H1 (cell line): Measurements from ENCODE around the gene RNASEL. TPM values are rescaled to one million over a fixed set of nuclear protein-coding genes. Genes with fewer than 3 reads are reported as not detected.

ENCODE experiments used
- CTCF ChIA-PET: fragments of 300-600 bp; sonication (Branson Sonifier 250); formaldehyde crosslinking; loops from one replicate; lab custom pipeline; 2021; ENCODE audit not compliant: partially characterized antibody; lab: Charles Lee
- POLR2A ChIA-PET: fragments of 300-600 bp; sonication (Branson Sonifier 250); formaldehyde crosslinking; loops from one replicate; lab custom pipeline; 2021; ENCODE audit warnings: inconsistent platforms; ENCODE audit not compliant: partially characterized antibody; lab: Charles Lee
- DNase-seq, 2 experiments: peaks; one replicate each; pipeline versions ENCODE4 v3.0.0 to v3.0.0-alpha.2; 2010 to 2022; ENCODE audit warnings: low spot score in 2 of 2, low read depth in 1 of 2, mixed read lengths in 1 of 2
- FAIRE-seq: peaks from 2 replicates; lab custom pipeline; 2011; peaks lifted over from hg19 to GRCh38; lab: Jason Lieb, UNC
- H2AFZ ChIP-seq: 2 replicates; pipeline ENCODE4 v1.8.1; 2012; ENCODE audit warnings: low read length, inconsistent platforms
- H2AK5ac ChIP-seq: 2 replicates; pipeline ENCODE4 v1.6.1; 2013; ENCODE audit warnings: low read depth, low read length
- H2BK120ac ChIP-seq: replicated peaks from 2 replicates; pipeline ENCODE3; 2013; ENCODE audit warnings: low read depth, low read length, inconsistent platforms
- H2BK12ac ChIP-seq: 2 replicates; pipeline ENCODE4 v1.6.1; 2013; ENCODE audit warnings: low read depth, low read length
- H2BK15ac ChIP-seq: 2 replicates; pipeline ENCODE4 v1.6.1; 2013; ENCODE audit warnings: low read length
- H2BK20ac ChIP-seq: 2 replicates; pipeline ENCODE4 v1.6.1; 2013; ENCODE audit warnings: low read length
- H2BK5ac ChIP-seq: 2 replicates; pipeline ENCODE4 v1.6.1; 2013; ENCODE audit warnings: low read depth, low read length
- H3K14ac ChIP-seq: 2 replicates; pipeline ENCODE4 v1.6.1; 2013; ENCODE audit warnings: inconsistent platforms; ENCODE audit not compliant: insufficient read length
- H3K18ac ChIP-seq: 2 replicates; pipeline ENCODE4 v1.6.1; 2013; ENCODE audit warnings: low read length; ENCODE audit errors: extremely low read depth
- H3K23ac ChIP-seq: 2 replicates; pipeline ENCODE4 v1.6.1; 2013; ENCODE audit warnings: inconsistent platforms; ENCODE audit not compliant: insufficient read length
- H3K23me2 ChIP-seq: 2 replicates; pipeline ENCODE4 v1.6.1; 2013; ENCODE audit warnings: low read depth, low read length
- H3K27ac ChIP-seq: 2 replicates; pipeline ENCODE4 v1.6.1; 2011; ENCODE audit warnings: low read depth, low read length, inconsistent platforms
- H3K27me3 ChIP-seq, 4 experiments: replicated peaks in 1 of 4; 1 replicate in 1 of 4; 2 replicates in 3 of 4; pipeline versions ENCODE4 v1.6.1 to v1.8.1; 2011 to 2013; ENCODE audit warnings: low read length in 3 of 4, mild to moderate bottlenecking in 3 of 4, inconsistent platforms in 2 of 4, mixed read lengths in 2 of 4, moderate library complexity in 1 of 4; ENCODE audit not compliant: control insufficient read depth in 3 of 4, insufficient read depth in 3 of 4; ENCODE audit errors: extremely low read depth in 1 of 4
- H3K36me3 ChIP-seq, 4 experiments: 2 replicates each; pipeline versions ENCODE4 v1.6.1 to v1.8.1; 2011 to 2013; ENCODE audit warnings: mild to moderate bottlenecking in 4 of 4, low read length in 3 of 4, moderate library complexity in 2 of 4, control low read depth in 1 of 4, inconsistent platforms in 1 of 4; ENCODE audit not compliant: insufficient read depth in 4 of 4, control insufficient read depth in 2 of 4
- H3K4ac ChIP-seq: replicated peaks from 2 replicates; pipeline ENCODE3; 2013; ENCODE audit warnings: low read length, low read depth, mixed read lengths, inconsistent platforms; ENCODE audit not compliant: insufficient read length
- H3K4me1 ChIP-seq, 4 experiments: replicated peaks in 1 of 4; 1 replicate in 1 of 4; 2 replicates in 3 of 4; pipeline versions ENCODE4 v1.6.1 to v1.8.1; 2011 to 2013; ENCODE audit warnings: low read length in 3 of 4, inconsistent platforms in 2 of 4, mixed read lengths in 1 of 4; ENCODE audit not compliant: insufficient read depth in 4 of 4, control insufficient read depth in 3 of 4
- H3K4me2 ChIP-seq, 2 experiments: 2 replicates each; pipeline versions ENCODE4 v1.6.1 to v1.8.1; 2011 to 2013; ENCODE audit warnings: low read depth in 2 of 2, low read length in 2 of 2, control low read depth in 1 of 2, inconsistent platforms in 1 of 2, mild to moderate bottlenecking in 1 of 2; ENCODE audit not compliant: insufficient read depth in 1 of 2
- H3K4me3 ChIP-seq, 4 experiments: fragments of 200-600, 300-600 bp in 1 of 4; sonication (generic), shearing (Covaris generic), sonication (Bioruptor Twin) in 1 of 4; 2 replicates each; pipeline versions ENCODE4 v1.5.1 to v1.8.1; 2011 to 2016; ENCODE audit warnings: low read length in 4 of 4, low read depth in 3 of 4, control low read depth in 2 of 4, inconsistent platforms in 2 of 4, mild to moderate bottlenecking in 2 of 4, mixed read lengths in 1 of 4, moderate library complexity in 1 of 4; ENCODE audit not compliant: insufficient read depth in 2 of 4; ENCODE audit errors: extremely low read depth in 1 of 4
- H3K56ac ChIP-seq: replicated peaks from 2 replicates; pipeline ENCODE3; 2013; ENCODE audit warnings: low read depth, mild to moderate bottlenecking, mixed read lengths, low read length, inconsistent platforms; ENCODE audit not compliant: insufficient read length
- H3K79me1 ChIP-seq: 2 replicates; pipeline ENCODE4 v1.6.1; 2013; ENCODE audit warnings: low read depth, low read length, control low read depth
- H3K79me2 ChIP-seq, 2 experiments: 2 replicates each; pipeline versions ENCODE4 v1.6.1 to v1.8.1; 2012 to 2013; ENCODE audit warnings: low read length in 2 of 2, mild to moderate bottlenecking in 2 of 2, inconsistent platforms in 1 of 2; ENCODE audit not compliant: insufficient read depth in 2 of 2, control insufficient read depth in 1 of 2
- H3K9ac ChIP-seq, 4 experiments: replicated peaks in 1 of 4; 1 replicate in 1 of 4; 2 replicates in 3 of 4; pipeline versions ENCODE4 v1.6.1 to v1.8.1; 2011 to 2013; ENCODE audit warnings: low read depth in 3 of 4, low read length in 3 of 4, control low read depth in 2 of 4, mild to moderate bottlenecking in 2 of 4, moderate library complexity in 2 of 4, inconsistent platforms in 1 of 4; ENCODE audit errors: extremely low read depth in 1 of 4
- H3K9me3 ChIP-seq, 2 experiments: 2 replicates each; pipeline versions ENCODE4 v1.6.1 to v1.8.1; 2012 to 2013; ENCODE audit warnings: mild to moderate bottlenecking in 2 of 2, moderate library complexity in 2 of 2, control low read depth in 1 of 2, inconsistent platforms in 1 of 2, low read depth in 1 of 2, low read length in 1 of 2, mixed read lengths in 1 of 2; ENCODE audit not compliant: insufficient read depth in 2 of 2
- H4K20me1 ChIP-seq, 2 experiments: replicated peaks in 1 of 2; 2 replicates each; pipeline versions ENCODE3 to v1.8.1; 2011 to 2013; ENCODE audit warnings: inconsistent platforms in 2 of 2, low read length in 2 of 2, mild to moderate bottlenecking in 1 of 2; ENCODE audit not compliant: insufficient read depth in 2 of 2, control insufficient read depth in 1 of 2
- H4K5ac ChIP-seq: 2 replicates; pipeline ENCODE4 v1.6.1; 2013; ENCODE audit warnings: low read length, low read depth, mixed read lengths, inconsistent platforms; ENCODE audit not compliant: insufficient read length
- H4K8ac ChIP-seq: 2 replicates; pipeline ENCODE4 v1.8.0; 2013; ENCODE audit warnings: mild to moderate bottlenecking, moderate library complexity, low read length, inconsistent platforms; ENCODE audit not compliant: insufficient read depth; ENCODE audit errors: extremely low read depth
- H4K91ac ChIP-seq: replicated peaks from 2 replicates; pipeline ENCODE3; 2013; ENCODE audit warnings: low read length, mixed read lengths, inconsistent platforms; ENCODE audit not compliant: insufficient read length
- EZH2 ChIP-seq: fragments of 200-600 bp; sonication (generic); IDR thresholded peaks from 2 replicates; pipeline ENCODE4 v1.7.1; 2012; ENCODE audit warnings: low read depth, mild to moderate bottlenecking, moderate library complexity, low read length, inconsistent platforms; ENCODE audit not compliant: severe bottlenecking
- WGBS, 2 experiments: shearing (Covaris generic) in 1 of 2; methylation state at CpG; one replicate each; pipeline versions ENCODE4 v1.1.6 to v1.1.7; 2013 to 2015; ENCODE audit warnings: low lambda C conversion rate in 2 of 2, mixed read lengths in 2 of 2, inconsistent platforms in 1 of 2, low coverage in 1 of 2, missing lambda C conversion rate in 1 of 2; ENCODE audit not compliant: insufficient replicate concordance in 2 of 2, insufficient coverage in 1 of 2, insufficient read length in 1 of 2; ENCODE audit errors: extremely low coverage in 1 of 2, missing lambda C conversion rate in 1 of 2; 5-methylcytosine and 5-hydroxymethylcytosine counted together
- polyA plus RNA-seq, 7 experiments: library from polyadenylated mRNA; depleted of rRNA in 3 of 7; stranded (reverse) in 5 of 7; unstranded in 2 of 7; fragments of >200 nt in 5 of 7; fragments of 200-250 nt in 2 of 7; gene quantifications; 1 replicate in 5 of 7; 2 replicates in 1 of 7; 4 replicates in 1 of 7; pipeline versions ENCODE4 v1.2.1 to v1.2.3, GENCODE V29; 2011 to 2013; ENCODE audit warnings: missing spikeins in 2 of 7, mixed read lengths in 2 of 7
- total RNA-seq: library from RNA; stranded (reverse); fragmentation: NEBNext Ultra II Directional; extraction: Animal tissue kit (Norgen Biotek cat#: 25700); gene quantifications from 2 replicates; pipeline ENCODE4 v1.2.1, GENCODE V29; 2021

The RNASEL gene
- total and polyA plus RNA-seq, 2 of the 8 experiments (the other 6 are each of a cell fraction or from before 2014, with no cell fraction given) = 0.39 to 0.78 TPM

DNA sequence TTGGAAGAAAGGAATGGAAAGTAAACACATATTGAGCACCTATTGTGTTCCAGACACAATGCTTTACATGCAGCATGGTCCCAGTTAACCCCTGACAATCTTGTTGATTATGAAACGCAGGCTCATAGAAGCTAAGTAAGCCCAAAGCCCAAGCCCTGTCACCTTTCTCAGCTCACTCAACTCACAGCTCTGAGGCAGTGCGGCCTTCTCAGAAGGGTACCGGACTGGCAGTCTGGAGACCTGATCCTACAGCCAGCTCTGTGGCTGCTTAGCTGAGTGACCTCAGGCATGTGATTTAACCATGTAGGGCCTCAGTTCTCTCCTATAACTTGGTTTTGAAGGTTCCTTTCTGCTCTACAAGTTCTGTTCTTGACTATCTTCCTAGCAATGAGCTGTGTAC lies 464 bp upstream of the RNASEL start:
- ChIA-PET POLR2A (interaction anchor here (0.9 to 1.7 kb wide), 2 partner anchors 15 to 179 kb away, joined by 3 to 4 read pairs; partner anchors contain the start of gene RGS16), CTCF (interaction anchor here (0.7 to 37.1 kb wide), 9 partner anchors 10 to 507 kb away, joined by 3 to 1131 read pairs (median 3); partner anchors contain the start of gene NPL)
- Histone ChIP-seq H3K4ac (no peak overlapping the region), H2AK5ac (no peak overlapping the region), H3K79me2 (no peaks in the 10 kb centered on the region), H4K5ac (no peak overlapping the region), H2BK5ac (no peak overlapping the region), H3K4me3 (0 out of 8 replicates have a peak overlapping the region, but pooled peaks of 1 of the 4 experiments have one; percentile 55), H3K23ac (no peak overlapping the region), H3K14ac (no peak overlapping the region), H3K4me1 (peaks cover 0 to 12% (median 2%) of the 10 kb centered on the region in 4 experiments; a peak in 4 of 7 replicates), H3K36me3 (no peaks in the 10 kb centered on the region), H3K9me3 (no peaks in the 10 kb centered on the region), H3K27ac (no peak overlapping the region), H3K23me2 (no peaks in the 10 kb centered on the region), H4K91ac (no peak overlapping the region), H2BK120ac (no peak overlapping the region), H4K8ac (no peak overlapping the region), H3K79me1 (no peaks in the 10 kb centered on the region), H3K18ac (no peak overlapping the region), H2AFZ (peak overlapping the region; percentile 91), H2BK20ac (no peak overlapping the region), H3K4me2 (peak overlapping the region; percentile 59 to 67; a peak in 2 of 4 replicates), H3K56ac (no peak overlapping the region), H4K20me1 (no peaks in the 10 kb centered on the region), H2BK12ac (peak overlapping the region; percentile 3; the same call in 1 of the 2 replicates), H2BK15ac (no peak overlapping the region), H3K27me3 (no peaks in the 10 kb centered on the region), H3K9ac (no peak overlapping the region)
- FAIRE-seq (no peak), DNase-seq (no peak)
- no peak for TF ChIP-seq EZH2
- WGBS, 2 experiments = 85% methylated on average over 3 of the region's 3 CpGs; no CpG with 5 or more reads in 1 of the 2 experiments
